PC-3 (cell line): ENCODE results near the gene CTNND2. TPM values are rescaled to one million over a fixed set of nuclear protein-coding genes. Genes with fewer than 3 reads are reported as not detected.

Experiments
- ATAC-seq: fragments of 200-7000 bp; cut with Tn5 transposase; 2 replicates; pipeline ENCODE4 v1.9.1; 2020; ENCODE audit warnings: mild to moderate bottlenecking, moderate library complexity
- BruUV-seq: library from RNA; stranded (reverse); fragments of 400-500 nt; replicated peaks from 2 replicates; lab custom pipeline; 2021; lab: Mats Ljungman, UMichigan
- CTCF ChIA-PET: fragments of 300-600 bp; sonication (Branson Sonifier 250); formaldehyde crosslinking; loops from one replicate; lab custom pipeline; 2022; ENCODE audit warnings: antibody characterized with exemption; lab: Charles Lee
- POLR2A ChIA-PET: fragments of 300-600 bp; sonication (Branson Sonifier 250); formaldehyde crosslinking; loops from one replicate; lab custom pipeline; 2022; ENCODE audit warnings: antibody characterized with exemption; ENCODE audit not compliant: unreplicated experiment; lab: Charles Lee
- DNase-seq: peaks from one replicate; pipeline ENCODE4 v3.0.0-alpha.2; 2015
- H2AFZ ChIP-seq: fragments of 300-600 bp; sonication (generic); 2 replicates; pipeline ENCODE4 v1.6.0; 2016; ENCODE audit warnings: antibody characterized with exemption, low read length
- H3F3A ChIP-seq: fragments of 300-600 bp; sonication (generic); one replicate; pipeline ENCODE4 v1.6.0; 2017; ENCODE audit warnings: antibody characterized with exemption, low read length, control low read depth, mild to moderate bottlenecking; ENCODE audit not compliant: unreplicated experiment
- H3K27ac ChIP-seq: fragments of 300-600 bp; sonication (generic); 2 replicates; pipeline ENCODE4 v1.5.1; 2016; ENCODE audit warnings: mild to moderate bottlenecking, low read length
- H3K27me3 ChIP-seq: fragments of 300-600 bp; sonication (generic); 2 replicates; pipeline ENCODE4 v1.6.1; 2016; ENCODE audit warnings: low read length, mixed read lengths
- H3K36me3 ChIP-seq: fragments of 300-600 bp; sonication (generic); 2 replicates; pipeline ENCODE4 v1.6.1; 2016; ENCODE audit warnings: low read depth, mixed run types, low read length, mixed read lengths
- H3K4me1 ChIP-seq: fragments of 300-600 bp; sonication (generic); 2 replicates; pipeline ENCODE4 v1.5.1; 2016; ENCODE audit warnings: low read length; ENCODE audit not compliant: insufficient read depth
- H3K4me2 ChIP-seq: fragments of 300-600 bp; sonication (generic); 2 replicates; pipeline ENCODE4 v1.6.0; 2016; ENCODE audit warnings: low read length
- H3K4me3 ChIP-seq: fragments of 300-600 bp; sonication (generic); 2 replicates; pipeline ENCODE4 v1.5.1; 2016; ENCODE audit warnings: mild to moderate bottlenecking, low read length, mixed read lengths
- H3K79me2 ChIP-seq: fragments of 300-600 bp; sonication (generic); 2 replicates; pipeline ENCODE4 v1.6.1; 2017; ENCODE audit warnings: low read length, mixed read lengths
- H3K9ac ChIP-seq: fragments of 300-600 bp; sonication (generic); 2 replicates; pipeline ENCODE4 v1.6.0; 2016; ENCODE audit warnings: mild to moderate bottlenecking, low read length
- H3K9me2 ChIP-seq: fragments of 300-600 bp; sonication (generic); replicated peaks from 2 replicates; pipeline ENCODE4 v1.6.1; 2016; ENCODE audit warnings: mixed run types, low read length, mixed read lengths
- H3K9me3 ChIP-seq: fragments of 300-600 bp; sonication (generic); 2 replicates; pipeline ENCODE4 v1.6.1; 2016; ENCODE audit warnings: low read length, mixed read lengths
- H4K20me1 ChIP-seq: fragments of 300-600 bp; sonication (generic); 2 replicates; pipeline ENCODE4 v1.6.1; 2016; ENCODE audit warnings: low read length, mixed read lengths
- CTCF ChIP-seq: fragments of 300-600 bp; sonication (generic); conservative IDR thresholded peaks from 2 replicates; pipeline ENCODE4 v1.5.1; 2017; ENCODE audit warnings: antibody characterized with exemption, low read depth, mild to moderate bottlenecking, low read length
- EZH2 ChIP-seq: fragments of 300-600 bp; sonication (generic); IDR thresholded peaks from one replicate; pipeline ENCODE4 v1.6.1; 2017; ENCODE audit warnings: antibody characterized with exemption, mild to moderate bottlenecking, low read length; ENCODE audit not compliant: unreplicated experiment
- EZH2phosphoT487 ChIP-seq: fragments of 300-600 bp; sonication (generic); IDR thresholded peaks from 2 replicates; pipeline ENCODE4 v1.6.1; 2018; ENCODE audit warnings: mild to moderate bottlenecking, antibody characterized with exemption, low read length, borderline replicate concordance
- intact Hi-C: fragments of 100-400 bp; cut with micrococcal nuclease; formaldehyde crosslinking; loops from 2 replicates; pipeline ENCODE4 v1.9.0; 2023
- total RNA-seq: library from RNA; depleted of rRNA; stranded (reverse); fragments of >200 nt; gene quantifications from 2 replicates; pipeline ENCODE4 v1.2.3, GENCODE V29; 2014

Gene CTNND2
- total RNA-seq, 1 experiment from 2014 or later = 1.8 TPM

GRCh38 chr5:11037080-11037479 is 867.2 kb downstream of the CTNND2 start:
- ChIA-PET CTCF (no interaction called here), POLR2A (no interaction called here)
- TF ChIP-seq EZH2phosphoT487 (no peak), EZH2 (no peak), CTCF (no peak)
- Histone ChIP-seq H3K9me2 (no peaks in the 10 kb centered on the region), H3K4me1 (no peaks in the 10 kb centered on the region), H4K20me1 (no peaks in the 10 kb centered on the region), H3K9me3 (no peaks in the 10 kb centered on the region), H3K4me3 (no peak overlapping the region), H3K4me2 (no peak overlapping the region), H3K27me3 (no peaks in the 10 kb centered on the region), H3K9ac (no peak overlapping the region), H3F3A (no peaks in the 10 kb centered on the region), H3K27ac (no peak overlapping the region), H2AFZ (no peak overlapping the region), H3K36me3 (no peaks in the 10 kb centered on the region), H3K79me2 (no peaks in the 10 kb centered on the region)
- no peak for ATAC-seq
- no peak for DNase-seq
- intact Hi-C loops = no loop called here
- BruUV-seq = no TSS peak

GRCh38 chr5:11030671-11031070 is 873.6 kb downstream of the CTNND2 start:
- no peaks in the 10 kb centered on the region for H3K79me2 ChIP-seq
- H3F3A ChIP-seq = no peaks in the 10 kb centered on the region
- POLR2A ChIA-PET = no interaction called here
- H3K9ac ChIP-seq = no peak overlapping the region
- intact Hi-C loops = no loop called here
- H3K27me3 ChIP-seq = no peaks in the 10 kb centered on the region
- H3K4me1 ChIP-seq = no peaks in the 10 kb centered on the region
- H3K27ac ChIP-seq = no peak overlapping the region
- no peaks in the 10 kb centered on the region for H3K36me3 ChIP-seq
- no peak for DNase-seq
- CTCF ChIA-PET = no interaction called here
- no peak for TF ChIP-seq CTCF
- no peak for TF ChIP-seq EZH2phosphoT487
- no peak for TF ChIP-seq EZH2
- no TSS peak for BruUV-seq
- no peak overlapping the region for H3K4me3 ChIP-seq
- H3K9me2 ChIP-seq = no peaks in the 10 kb centered on the region
- no peaks in the 10 kb centered on the region for H4K20me1 ChIP-seq
- no peak overlapping the region for H3K4me2 ChIP-seq
- H2AFZ ChIP-seq = no peak overlapping the region
- peaks cover 9% of the 10 kb centered on the region for H3K9me3 ChIP-seq
- ATAC-seq = no peak

- Histone ChIP-seq H3K9me3 (peaks cover 9% of the 10 kb centered on the region), H3K4me3 (no peak overlapping the region), H3K27ac (no peak overlapping the region), H3K4me1 (no peaks in the 10 kb centered on the region), H3K27me3 (no peaks in the 10 kb centered on the region), H2AFZ (no peak overlapping the region), H3K36me3 (no peaks in the 10 kb centered on the region), H3F3A (no peaks in the 10 kb centered on the region), H3K4me2 (no peak overlapping the region), H3K9ac (no peak overlapping the region), H3K79me2 (no peaks in the 10 kb centered on the region), H3K9me2 (no peaks in the 10 kb centered on the region), H4K20me1 (no peaks in the 10 kb centered on the region)
- ChIA-PET POLR2A (no interaction called here), CTCF (no interaction called here)
- BruUV-seq = no TSS peak
- ATAC-seq (no peak), DNase-seq (no peak)
- no peak for TF ChIP-seq EZH2
- TF ChIP-seq CTCF = no peak
- TF ChIP-seq EZH2phosphoT487 = no peak
- intact Hi-C loops = no loop called here
These were observed 876.6 kb downstream of the CTNND2 start for GRCh38 chr5:11027660-11028059.
